Fibroblast of pulmonary artery (primary cell): ENCODE results near the gene DNAJC15.
A peak's percentile ranks its signal among the peaks of the same experiment; 100 is the strongest.

Experiments used
- DNase-seq: peaks from one replicate; pipeline ENCODE4 v3.0.0-alpha.2; 2010; ENCODE audit warnings: low read depth
- H3K4me3 ChIP-seq: replicated peaks from 2 replicates; pipeline ENCODE4 v1.5.1; 2011; ENCODE audit warnings: low read depth, mild to moderate bottlenecking, control low read depth, low read length, moderate library complexity
- CTCF ChIP-seq: IDR thresholded peaks from 2 replicates; pipeline ENCODE4 v1.5.1; 2011; ENCODE audit warnings: mild to moderate bottlenecking, control low read depth, low read length, inconsistent platforms; ENCODE audit errors: missing control alignments

Gene DNAJC15

DNA sequence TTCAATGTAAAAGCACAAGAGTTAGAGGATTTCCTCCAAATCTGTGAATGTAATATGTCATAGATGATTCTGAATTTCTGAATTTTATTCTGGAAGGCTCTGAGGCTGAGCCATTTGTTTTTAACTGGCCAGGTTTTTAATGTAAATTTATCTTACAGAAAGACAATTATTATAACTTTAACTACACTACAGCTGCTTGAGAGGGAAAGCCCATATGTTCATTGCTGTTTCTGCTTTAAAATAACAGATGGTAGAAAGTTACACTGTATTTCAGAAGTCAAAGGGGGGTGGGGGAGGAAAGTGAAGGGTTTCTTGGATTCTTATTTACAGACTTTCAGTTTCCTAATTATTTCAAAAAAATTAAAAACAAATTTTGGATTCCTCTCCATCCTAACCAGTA lies 62.8 kb downstream of the DNAJC15 start:
- H3K4me3 ChIP-seq = no peak overlapping the region
- DNase-seq = no peak
- TF ChIP-seq CTCF = no peak

DNA sequence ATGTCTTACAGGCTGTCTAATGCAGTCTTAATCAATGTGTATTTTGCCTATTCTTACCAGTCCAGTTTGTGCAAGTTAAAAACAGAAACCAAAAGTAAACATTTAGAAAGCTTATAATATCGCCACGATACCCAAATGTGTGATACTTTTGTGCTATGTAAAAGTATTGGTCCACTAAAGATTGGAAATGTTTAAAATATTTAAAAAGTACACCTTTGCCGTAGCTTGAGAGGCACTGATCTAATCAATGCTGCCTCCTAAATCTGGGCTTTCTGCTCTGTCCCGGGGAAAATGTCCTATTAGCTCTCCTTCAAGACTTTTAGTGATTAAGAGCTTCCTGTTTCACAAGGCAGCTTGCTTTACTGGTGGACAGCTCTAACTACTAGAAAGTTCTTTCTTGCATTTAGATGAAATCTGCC lies 64.7 kb downstream of the DNAJC15 start:
- DNase-seq = peak; percentile 65
- no peak for TF ChIP-seq CTCF
- peak overlapping the region; percentile 29 for H3K4me3 ChIP-seq

DNA sequence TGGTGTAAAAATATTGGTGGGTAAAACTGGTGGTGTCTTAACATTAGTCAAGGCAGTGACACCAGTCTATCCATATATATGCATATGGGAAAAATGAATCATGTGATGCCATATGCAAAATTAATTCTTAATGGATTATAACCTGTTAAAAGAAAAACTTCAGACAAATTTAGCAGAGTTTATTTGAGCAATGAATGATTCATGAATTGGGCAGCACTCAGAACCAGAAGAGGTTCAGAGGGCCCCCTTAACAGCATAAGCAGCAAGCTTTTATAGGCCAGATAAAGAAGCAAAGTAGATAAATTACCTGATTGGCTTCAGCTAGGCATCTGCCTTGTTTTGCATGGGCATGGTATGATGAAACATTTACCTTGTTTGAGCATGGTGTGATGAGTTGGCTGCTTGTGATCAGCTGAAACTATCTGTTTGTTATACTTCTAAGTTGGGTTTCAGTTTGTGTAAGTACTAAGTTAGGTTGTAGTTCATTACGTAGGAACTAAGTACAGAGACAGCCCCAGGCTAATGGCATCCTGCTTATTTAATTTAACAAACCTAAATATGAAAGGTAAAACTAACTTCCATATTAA lies 66.6 kb downstream of the DNAJC15 start:
- DNase-seq = no peak
- no peak overlapping the region for H3K4me3 ChIP-seq
- TF ChIP-seq CTCF = no peak

DNA sequence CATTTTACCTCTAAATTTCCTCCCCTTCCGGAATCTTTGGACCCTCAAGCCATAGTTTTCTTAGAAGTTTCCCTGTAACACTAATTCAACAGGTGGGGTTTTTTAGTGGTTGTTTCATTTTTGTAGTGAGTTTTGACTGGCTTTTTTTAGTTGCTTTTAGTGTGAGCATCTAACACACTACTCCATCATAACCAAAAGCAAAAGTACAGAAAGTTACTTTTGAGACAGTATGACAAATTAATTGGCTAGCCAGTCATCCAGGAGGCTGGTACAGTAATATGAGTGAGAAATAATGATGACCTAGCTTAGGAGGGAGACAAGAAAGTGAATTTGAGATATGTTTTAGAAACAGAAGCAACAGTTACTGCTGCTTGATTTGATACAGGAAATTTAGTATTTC lies 71.5 kb downstream of the DNAJC15 start:
- no peak for DNase-seq
- no peak overlapping the region for H3K4me3 ChIP-seq
- no peak for TF ChIP-seq CTCF

GRCh38 chr13:43095771-43096719 lies 72.7 kb downstream of the DNAJC15 start:
- no peak overlapping the region for H3K4me3 ChIP-seq
- DNase-seq = peak; percentile 40
- no peak for TF ChIP-seq CTCF

GRCh38 chr13:43100667-43101066 lies 77.3 kb downstream of the DNAJC15 start:
- H3K4me3 ChIP-seq = no peak overlapping the region
- DNase-seq = no peak
- no peak for TF ChIP-seq CTCF

DNA sequence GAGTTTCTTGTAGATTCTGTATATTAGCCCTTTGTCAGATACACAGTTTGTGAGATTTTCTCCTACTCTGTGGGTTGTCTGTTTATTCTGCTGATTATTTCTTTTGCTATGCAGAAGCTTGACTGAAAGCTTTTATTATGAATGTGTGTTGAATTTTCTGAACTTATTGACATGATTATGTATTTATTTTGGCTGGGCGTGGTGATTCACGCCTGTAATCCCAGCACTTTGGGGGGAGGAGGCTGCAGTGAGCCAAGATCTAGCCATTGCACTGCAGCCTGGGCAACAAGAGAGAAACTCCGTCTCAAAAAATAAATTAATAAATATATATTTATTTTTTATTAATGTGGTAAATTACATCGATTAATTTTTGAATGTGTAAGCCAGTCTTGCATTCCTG lies 78.9 kb downstream of the DNAJC15 start:
- no peak for TF ChIP-seq CTCF
- DNase-seq = no peak
- H3K4me3 ChIP-seq = no peak overlapping the region
